ENCODE results near the gene CCDC148. TPM values are rescaled to one million over a fixed set of nuclear protein-coding genes. Genes with fewer than 3 reads are reported as not detected.

Gene CCDC148
- total RNA-seq = 32.6 TPM

DNA sequence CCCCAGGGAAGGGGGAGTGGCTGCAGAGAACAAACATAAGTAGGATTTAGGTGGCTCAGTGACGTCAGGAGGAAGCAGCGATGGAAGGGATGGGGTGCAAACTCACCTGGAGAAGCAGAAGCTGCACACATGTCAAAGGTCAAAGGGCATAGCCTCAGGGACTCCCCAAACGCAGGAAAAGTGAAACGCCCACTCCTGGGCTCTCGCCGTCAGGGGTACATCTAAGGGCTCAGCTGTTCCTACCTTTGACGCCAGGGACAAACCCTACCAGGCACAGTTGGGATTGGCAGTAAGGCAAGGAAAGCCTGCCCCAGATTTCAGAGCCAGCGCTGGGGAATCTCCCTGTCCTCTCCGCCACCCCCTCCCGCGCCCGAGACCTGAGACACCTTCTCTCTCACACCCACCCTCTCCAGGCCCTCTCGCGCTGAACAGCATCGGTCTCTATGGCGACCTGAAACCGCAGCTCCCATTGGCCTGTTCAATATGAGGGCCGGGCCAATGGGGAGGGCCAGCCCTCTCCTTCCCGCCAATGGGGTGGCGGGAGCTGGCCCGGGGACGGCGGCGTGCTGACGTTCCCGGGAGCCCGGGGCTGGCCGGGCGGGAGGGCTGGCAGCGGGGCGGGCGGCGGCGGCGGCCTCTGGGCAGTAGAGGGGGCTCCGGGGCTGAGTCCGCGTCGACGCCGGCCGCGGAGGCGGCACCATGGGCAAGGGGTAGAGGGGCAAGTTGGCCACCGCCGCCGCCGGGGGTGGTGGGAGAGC lies at the start of gene CCDC148, which contains the start of gene PKP4:
Gene CCDC148 (minus strand): TSS at position 445 of the 758 bp plus-strand sequence. CDS start 314 bp downstream, at position 131.
Gene PKP4 (plus strand): TSS at position 644 of the 758 bp plus-strand sequence. CDS start 76,233 bp downstream, outside the sequence.
- peak; percentile 89 for DNase-seq (ENCODE audit: low spot score in 2 of 2)
- FAIRE-seq = no peak

DNA sequence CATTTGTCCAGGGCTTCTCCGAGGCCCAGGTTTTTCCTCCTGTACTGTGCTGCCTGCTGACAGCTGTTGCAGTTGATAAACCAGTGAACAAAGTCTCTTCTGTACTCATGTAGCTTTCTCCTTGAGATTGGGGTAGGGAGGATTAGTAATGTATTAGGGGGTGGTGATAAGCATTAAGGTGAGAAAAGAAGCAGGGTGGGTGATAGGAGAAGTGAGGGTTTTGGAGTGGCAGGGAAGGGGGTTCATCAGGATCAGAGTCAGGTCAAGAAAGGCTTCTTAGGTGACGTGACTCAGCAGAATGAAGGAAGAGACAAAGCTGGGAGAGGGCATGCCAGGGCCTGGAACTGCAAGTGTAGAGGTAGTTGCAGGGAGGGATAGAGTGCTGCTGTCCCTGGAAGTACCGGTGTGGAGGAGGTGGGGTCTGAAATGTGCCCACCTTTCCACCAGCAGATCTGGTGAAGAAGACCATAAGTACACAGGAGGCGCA lies 48.9 kb upstream of the CCDC148 start:
- DNase-seq (ENCODE audit: low spot score in 2 of 2) (no peak), FAIRE-seq (no peak)

DNA sequence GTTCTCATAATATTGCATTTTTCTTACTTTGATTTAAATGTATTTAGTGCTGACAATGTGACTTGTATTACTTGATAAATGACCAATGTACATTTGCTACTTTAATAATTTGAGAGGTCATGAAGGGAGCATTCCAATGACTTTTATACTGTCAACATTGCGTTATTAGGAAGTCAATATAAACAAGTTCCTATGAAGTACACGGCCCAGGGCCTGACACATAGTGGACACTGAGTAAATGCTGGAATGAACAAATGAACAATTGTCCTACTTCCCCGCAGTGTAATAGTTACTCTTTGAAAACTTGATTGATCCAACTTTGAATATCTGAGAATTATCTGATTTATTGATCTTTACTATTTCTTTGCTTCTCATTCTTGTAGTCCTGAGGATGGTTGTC lies 47.5 kb upstream of the CCDC148 start:
- no peak for FAIRE-seq
- no peak for DNase-seq (ENCODE audit: low spot score in 2 of 2)

DNA sequence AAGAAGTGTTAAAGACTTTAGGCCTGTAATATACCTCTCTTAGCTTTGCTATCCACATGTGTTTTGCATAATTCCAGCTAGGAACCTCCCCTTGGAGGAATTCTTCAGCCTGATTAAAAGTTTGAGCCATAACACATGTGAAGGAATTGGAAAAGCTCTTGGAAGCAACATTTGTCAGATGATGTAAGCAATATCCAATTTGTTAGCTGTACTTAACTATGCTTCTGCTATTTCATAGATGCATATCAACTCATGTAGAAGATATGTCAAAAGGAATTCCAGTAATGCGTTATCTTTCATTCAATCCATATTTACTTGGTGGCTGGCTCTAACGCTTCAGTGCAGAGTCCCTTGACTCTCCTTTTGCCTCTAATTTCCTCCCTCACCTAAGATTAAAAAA lies 46.4 kb upstream of the CCDC148 start:
- no peak for FAIRE-seq
- DNase-seq (ENCODE audit: low spot score in 2 of 2) = no peak

DNA sequence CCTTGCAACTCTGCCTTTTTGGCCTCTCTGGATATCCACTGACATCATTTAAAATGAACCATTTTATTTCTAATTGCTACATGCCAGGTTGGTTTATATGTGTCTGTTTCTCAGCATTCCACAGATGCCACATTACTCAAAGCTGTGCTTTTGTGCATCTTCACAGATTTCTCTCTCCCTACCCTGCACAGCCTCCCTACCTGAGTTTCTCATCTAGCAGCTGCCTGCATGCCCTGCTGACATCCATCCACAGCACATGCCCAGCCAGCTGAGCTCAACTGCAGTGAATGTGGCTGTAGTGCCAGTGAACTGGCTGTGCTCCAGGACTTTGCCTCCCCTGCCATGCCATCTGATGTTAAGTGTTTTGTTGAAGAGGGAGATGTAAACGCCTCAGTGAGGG lies 44.7 kb upstream of the CCDC148 start:
- DNase-seq (ENCODE audit: low spot score in 2 of 2) (peak in 1 of 2 donors; percentile 19), FAIRE-seq (no peak)

DNA sequence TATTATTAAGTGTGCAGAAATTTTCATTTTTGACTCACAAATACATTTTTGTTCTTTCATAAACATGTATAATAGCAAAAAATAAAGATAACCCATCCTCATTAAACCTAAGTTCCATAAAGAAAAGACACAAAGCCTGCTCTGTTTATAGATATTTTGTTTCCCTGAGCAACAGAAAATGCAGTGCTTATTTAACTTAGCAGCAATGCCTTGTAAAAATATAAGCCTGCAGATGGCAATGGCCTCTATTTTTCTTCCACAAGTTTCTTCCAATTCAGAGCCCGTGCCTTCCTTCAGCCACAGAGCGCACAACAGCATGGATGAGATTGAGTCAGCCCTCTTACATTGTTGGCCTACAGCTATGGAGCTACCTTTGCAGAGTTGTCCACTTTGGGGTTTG lies 43.8 kb upstream of the CCDC148 start:
- FAIRE-seq (no peak), DNase-seq (ENCODE audit: low spot score in 2 of 2) (no peak)

DNA sequence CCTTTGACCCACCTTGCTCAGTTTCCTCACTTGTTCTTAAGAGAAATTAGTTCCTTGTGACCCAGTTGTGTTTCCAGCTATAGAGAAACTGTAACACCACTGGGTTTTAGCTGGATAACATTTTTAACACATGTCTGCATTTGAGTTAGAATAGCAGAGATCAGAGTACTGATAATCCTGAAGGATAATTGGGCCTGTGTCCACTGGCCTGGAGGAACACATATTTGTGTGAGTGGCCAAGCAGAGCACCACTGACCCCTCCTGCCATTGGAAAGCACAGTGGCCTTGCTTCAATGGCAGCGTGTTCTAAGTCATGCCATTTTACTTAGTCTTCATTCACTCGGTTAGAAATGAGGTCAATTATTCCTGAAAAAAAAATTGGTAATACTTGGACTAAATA lies 42.8 kb upstream of the CCDC148 start:
- DNase-seq (ENCODE audit: low spot score in 2 of 2) (no peak), FAIRE-seq (no peak)

DNA sequence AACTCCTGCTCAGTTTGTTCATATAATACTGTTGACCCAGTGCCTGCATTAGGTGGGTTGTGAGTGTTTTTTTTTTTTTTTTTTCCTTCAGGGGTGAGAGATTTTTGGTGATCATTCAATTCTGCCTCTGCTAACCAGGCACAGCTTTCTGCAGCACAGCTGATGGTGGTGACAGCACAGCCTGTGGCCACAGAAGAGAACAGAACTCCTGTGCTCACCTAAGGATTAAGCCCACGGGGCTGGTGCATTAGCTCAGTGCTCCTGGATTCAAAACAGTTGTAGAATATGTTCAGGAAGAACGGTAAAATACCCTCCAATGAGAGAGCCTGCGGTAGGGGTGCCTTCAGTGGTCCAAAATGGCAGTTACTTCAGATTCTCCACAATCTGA lies 42.2 kb upstream of the CCDC148 start:
- no peak for DNase-seq (ENCODE audit: low spot score in 2 of 2)
- FAIRE-seq = no peak

DNA sequence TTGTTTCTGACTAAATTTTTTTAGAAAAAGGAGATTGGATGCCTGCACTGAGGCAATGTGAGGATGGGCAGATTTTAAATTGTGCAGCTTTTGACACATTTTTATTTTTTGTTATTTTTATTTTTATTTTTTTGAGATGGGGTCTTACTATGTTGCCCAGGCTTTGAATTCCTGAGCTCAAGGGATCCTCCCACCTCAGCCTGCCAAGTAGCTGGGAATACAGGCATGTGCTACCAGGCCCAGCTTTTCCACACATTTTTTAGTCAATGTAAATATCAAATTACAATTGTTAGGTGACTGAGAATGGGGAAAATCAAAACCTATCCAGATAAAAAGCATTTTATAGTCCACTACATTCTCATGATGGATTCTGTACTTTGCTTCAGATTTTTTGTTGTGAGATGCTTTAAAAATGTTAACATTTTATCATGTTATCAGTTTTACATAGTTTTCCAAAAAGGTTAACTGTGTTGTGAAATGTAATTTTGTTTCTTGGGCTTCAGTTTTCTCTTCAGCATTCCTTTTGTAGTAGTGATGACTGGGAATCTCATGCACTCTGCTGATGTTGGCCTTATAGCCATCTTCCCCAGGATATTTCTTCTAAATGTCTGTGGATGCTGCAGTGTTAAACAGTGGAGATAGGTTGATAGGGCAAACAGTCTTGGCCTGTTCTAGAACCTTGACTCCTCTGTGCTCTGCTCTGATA lies 41.6 kb upstream of the CCDC148 start:
- DNase-seq (ENCODE audit: low spot score in 2 of 2) (no peak), FAIRE-seq (no peak)

DNA sequence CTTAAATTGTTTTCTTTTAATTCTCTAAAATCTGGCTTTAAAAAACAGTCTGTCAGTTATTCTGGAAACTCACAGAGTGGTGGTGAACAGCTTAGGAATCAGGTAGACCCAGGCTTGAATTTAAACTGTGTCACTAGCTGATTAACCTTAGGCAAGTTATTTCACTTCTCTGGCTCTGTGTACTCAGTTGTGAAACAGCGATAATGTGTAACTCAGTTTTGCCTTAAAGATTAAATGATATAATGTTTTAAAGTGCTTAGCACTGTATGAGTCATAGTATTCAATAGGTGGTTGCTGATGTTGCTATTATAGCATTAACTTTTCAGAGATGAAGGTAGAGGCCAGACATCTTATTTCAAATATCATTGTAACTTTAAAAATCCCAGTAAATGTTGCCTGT lies 40.9 kb upstream of the CCDC148 start:
- FAIRE-seq (no peak), DNase-seq (ENCODE audit: low spot score in 2 of 2) (no peak)

DNA sequence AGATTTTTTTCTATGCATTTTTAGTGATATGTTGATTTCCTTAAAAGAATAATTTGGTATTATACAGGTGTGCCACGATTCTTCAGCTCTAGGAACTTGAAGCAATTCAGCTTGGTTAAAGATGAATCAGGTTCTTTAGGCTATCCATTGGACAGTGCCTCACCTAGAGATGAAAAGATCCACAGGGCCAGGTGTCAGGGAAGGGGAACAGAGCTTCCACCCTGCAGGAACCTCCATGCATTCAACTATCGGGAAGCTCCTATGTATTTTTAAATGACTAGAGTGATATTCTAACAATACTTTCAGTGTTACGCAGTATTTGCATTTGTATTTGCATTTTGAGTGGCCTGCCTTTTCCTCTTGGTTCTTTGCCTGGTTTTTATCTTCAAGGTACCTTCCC lies 40.4 kb upstream of the CCDC148 start:
- DNase-seq (ENCODE audit: low spot score in 2 of 2) (no peak), FAIRE-seq (no peak)

DNA sequence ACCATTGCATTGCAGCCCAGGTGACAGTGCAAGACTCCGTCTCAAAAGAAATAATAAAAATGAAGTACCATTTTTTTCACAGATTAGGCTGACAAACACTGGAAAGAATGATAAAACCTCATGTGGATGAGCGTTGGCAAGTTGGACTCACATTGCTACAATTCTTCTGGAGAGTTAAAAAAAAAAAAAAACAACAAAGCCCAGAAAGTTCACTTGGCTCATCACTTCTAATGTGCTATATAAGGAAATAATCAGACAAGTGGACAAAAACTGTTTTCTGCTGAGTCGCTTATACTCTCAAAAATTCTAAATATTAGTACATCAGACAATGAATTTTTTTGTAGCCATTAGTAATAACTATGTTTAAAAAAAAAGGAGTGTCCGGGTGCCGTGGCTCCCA lies 38.6 kb upstream of the CCDC148 start:
- DNase-seq (ENCODE audit: low spot score in 2 of 2) (no peak), FAIRE-seq (no peak)

DNA sequence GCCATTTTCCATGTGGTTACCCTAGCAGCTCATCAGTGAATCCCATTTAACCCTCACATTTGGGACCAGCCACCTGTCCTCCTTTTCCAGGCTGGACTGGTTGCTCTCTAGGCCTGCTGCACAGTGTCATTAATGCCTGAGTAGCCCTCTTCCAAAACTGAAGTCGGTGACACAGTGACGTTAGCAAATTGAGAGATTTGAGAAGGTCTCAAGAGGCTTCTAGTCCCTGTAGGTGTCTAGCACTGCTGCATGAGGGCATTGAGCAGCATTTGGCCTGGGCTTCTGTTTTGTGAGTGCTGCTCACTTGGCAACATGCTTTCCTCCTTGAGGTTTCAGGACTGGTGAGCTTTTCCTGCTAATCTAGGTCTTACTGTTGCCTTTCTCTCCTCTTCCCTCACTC lies 36.9 kb upstream of the CCDC148 start:
- DNase-seq (ENCODE audit: low spot score in 2 of 2) = no peak
- no peak for FAIRE-seq

DNA sequence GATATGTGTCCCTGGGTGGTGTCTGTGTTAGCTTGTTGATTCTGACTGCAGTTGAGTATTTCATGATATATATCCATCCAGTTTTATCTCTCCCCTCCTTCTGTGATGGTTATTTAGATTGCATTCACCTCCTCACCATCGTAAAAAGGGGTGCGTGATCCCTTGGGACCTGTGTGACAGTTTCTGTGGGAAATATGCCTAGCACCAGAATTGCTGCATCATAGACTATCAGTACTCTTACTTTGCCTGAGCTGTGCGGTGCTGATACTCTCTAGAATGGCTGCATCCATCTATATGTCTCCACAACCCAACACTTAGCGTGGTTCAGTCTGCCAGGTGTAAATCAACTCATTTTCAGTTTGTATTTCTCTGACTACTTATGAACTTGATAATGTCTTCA lies 34.5 kb upstream of the CCDC148 start:
- DNase-seq (ENCODE audit: low spot score in 2 of 2) (no peak), FAIRE-seq (no peak)

DNA sequence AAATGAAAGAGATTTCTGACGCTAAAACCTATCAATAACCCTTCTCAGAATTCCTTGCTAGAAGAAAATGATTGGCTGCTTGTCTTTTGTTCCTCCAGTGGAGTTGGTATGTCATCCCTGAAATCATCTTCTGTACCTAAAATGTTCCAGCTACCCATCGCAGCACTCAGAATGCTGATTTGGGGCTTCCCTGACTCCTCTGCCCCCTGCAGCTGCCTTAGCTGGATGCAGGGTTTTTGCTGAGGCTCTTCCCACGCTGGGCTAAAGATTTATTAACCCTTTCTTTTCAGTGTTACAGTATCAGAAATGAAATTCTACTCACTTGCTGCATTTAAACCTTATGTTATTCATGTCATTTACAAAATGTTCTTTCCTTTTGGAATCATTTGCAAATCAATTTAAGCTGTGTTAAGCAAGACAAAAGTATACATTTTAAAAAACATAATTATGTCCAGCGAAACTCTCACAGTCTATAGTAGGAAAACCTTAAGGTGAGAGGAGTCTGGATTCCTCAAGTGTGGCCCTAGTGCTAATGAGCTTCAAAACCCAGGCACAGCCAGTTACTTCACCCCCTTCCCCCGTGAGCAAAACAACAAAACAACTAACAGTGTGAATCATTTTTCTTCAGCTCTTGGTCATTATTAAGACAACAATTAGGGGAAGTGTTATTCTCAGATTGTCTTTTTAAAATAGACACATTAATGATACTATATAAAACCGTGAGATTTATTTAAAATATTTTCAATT lies 33.0 kb upstream of the CCDC148 start:
- DNase-seq (ENCODE audit: low spot score in 2 of 2) (no peak), FAIRE-seq (no peak)

DNA sequence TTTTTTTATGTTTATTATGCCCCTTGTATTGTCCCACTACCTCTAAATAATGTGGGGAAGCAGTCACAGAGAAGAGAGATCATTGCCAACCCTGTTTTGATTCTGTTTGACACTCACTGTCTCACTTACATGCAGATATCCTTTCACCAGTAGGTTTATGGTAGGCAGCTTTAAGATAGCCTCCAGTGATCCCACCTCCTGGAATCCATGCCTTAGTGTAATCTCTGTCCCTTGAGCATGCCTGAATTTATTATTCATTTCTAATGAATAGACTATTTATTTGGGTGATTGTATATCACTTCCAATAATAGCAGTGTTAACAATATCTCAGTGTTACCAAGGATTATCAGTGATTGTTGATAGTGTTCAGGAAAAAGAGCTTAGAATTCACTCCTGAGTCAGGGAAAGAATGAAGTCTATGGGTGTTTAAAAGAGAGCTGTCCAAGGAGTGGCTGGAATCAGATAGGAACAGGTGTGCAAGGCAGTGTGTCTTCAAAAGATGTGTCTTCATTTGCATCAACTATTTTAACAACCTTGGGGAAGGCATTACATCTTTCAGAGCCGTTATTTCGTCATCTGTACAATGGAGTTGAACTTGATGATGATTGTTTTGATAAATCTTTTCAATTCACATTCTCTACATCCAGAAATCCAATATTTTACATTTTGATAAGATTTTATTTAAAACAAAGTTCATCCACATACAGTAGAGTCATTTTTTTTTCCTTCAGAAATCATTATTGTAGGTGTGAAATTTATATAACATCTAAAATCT lies 32.1 kb upstream of the CCDC148 start:
- DNase-seq (ENCODE audit: low spot score in 2 of 2) (no peak), FAIRE-seq (peak; percentile 8)

DNA sequence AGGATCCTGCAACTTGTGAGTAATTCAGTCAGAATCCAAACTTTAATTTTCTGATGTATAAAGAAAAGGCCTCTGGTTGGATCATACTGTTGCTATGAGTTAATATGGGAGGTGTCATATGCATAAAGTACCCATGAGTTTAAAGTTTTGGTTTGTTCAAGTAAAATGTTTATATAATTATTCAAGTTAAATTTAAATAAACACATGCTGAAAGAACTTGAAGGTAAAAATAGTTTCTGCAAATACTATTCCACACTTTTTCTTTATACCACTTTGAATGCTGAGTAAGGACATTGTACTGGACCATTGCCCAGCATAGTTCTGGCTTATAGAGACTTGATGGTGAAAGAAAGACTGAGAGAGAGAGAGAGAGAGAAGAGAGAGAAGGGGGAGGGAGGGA lies 30.9 kb upstream of the CCDC148 start:
- DNase-seq (ENCODE audit: low spot score in 2 of 2) (no peak), FAIRE-seq (no peak)

DNA sequence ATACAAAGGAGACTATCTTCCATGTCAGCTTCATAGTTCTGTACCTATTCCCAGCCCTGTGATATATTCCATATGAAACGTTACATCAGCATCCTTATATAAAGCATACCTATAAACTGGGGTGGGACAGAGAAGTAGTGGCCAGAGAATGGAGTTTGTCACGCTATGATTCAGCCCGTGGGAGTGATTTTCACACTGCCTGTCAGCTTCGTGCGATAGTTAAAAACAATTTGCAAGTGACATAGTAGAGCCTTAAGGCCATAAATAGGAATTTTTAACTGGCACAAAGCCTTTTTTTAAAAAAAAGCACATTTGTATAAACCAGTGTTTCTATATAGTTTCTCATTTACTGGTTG lies 30.4 kb upstream of the CCDC148 start:
- FAIRE-seq = no peak
- no peak for DNase-seq (ENCODE audit: low spot score in 2 of 2)

DNA sequence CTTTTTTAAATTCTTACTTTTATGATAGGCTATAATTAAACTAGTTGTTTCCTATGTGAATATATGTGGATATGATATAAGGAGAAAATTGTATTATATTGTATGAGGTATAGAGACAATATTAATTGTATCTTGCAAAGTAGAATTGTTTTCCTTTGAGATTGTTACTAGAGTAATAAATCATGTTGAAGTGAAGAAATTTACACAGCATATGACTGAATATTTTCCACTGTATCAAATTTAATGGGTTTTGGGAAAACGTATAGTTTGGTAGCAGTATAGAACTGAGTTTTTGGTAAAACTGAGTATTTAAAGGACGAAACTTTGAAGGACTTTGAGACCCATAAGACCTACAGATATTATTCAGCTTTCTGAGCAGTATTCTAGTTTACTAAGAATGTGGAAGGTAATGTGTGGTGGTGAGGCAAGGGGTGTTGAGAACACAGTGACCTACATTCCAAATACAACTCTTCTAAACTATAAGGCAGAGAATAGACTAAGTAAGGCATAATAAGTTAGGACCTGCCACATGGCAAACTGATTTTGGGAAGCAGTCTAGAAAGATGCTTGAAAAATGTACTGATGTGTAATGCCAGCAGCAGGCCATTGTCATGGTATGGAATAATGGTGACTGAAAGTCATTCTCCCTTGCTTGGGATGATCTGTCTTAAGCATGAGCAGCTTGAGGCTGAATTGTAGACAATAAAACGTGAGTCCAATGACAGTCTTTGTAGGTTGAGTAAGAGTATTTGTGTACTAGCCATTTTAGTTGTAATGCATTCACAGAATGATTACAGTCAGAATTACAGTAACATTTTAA lies 29.8 kb upstream of the CCDC148 start:
- FAIRE-seq (no peak), DNase-seq (ENCODE audit: low spot score in 2 of 2) (no peak)
